HG02678 (cell line): ENCODE data around the gene HSPB3.
"Not testable (repeated sequence)": the region's sequence is repeated elsewhere in the genome, so short reads cannot be mapped to it uniquely, and the experiment has no call there.

Source experiments
- ATAC-seq: cut with Tn5 transposase; IDR thresholded peaks from one replicate; pipeline ENCODE4 v1.9.1; 2021; ENCODE audit warnings: mild to moderate bottlenecking, moderate library complexity; ENCODE audit not compliant: unreplicated experiment

The HSPB3 gene, protein sequence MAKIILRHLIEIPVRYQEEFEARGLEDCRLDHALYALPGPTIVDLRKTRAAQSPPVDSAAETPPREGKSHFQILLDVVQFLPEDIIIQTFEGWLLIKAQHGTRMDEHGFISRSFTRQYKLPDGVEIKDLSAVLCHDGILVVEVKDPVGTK

DNA sequence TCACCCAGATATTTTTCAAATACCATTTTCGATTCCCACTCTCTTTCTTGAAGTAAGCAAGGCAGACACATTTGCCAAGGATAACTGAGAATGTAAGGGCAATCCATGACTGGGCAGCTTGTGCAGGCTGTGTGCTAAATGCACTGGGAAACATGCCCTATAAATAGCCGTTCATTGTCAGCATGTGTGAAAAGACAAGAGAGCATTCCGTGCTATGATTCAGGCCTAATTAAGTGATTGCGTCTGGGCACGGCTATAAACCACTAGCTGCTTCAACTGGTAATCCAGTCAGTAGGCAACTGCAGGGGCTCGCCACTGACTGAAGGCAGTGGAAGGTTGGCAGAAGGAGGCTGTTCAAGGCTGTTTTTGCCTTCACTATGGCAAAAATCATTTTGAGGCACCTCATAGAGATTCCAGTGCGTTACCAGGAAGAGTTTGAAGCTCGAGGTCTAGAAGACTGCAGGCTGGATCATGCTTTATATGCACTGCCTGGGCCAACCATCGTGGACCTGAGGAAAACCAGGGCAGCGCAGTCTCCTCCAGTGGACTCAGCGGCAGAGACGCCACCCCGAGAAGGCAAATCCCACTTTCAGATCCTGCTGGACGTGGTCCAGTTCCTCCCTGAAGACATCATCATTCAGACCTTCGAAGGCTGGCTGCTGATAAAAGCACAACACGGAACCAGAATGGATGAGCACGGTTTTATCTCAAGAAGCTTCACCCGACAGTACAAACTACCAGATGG is at the start of gene HSPB3:
HSPB3 (plus strand) TSS at position 287 of the 745 bp plus-strand sequence; CDS start at position 378, 91 bp downstream.
- ATAC-seq, result no peak

DNA sequence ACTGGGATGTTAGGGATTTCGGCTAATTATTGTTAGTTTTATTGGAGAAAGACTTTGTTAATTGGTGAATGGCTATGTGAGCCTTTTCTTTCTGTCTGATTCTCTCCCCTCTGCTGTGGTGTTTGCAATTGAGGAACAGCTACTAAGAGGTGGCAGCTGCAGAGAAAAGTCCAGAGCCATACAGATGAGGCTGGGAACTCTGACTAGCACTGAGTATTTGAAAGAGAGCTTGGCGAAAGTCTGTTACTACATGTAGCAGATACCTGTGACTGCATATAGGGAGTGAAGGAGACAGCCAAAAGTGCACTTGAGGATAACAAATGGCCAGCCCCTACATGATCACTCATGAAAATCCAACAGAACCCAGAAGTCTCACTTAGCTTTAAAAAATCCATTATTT is 44.3 kb upstream of the HSPB3 start:
- ATAC-seq, result no peak

DNA sequence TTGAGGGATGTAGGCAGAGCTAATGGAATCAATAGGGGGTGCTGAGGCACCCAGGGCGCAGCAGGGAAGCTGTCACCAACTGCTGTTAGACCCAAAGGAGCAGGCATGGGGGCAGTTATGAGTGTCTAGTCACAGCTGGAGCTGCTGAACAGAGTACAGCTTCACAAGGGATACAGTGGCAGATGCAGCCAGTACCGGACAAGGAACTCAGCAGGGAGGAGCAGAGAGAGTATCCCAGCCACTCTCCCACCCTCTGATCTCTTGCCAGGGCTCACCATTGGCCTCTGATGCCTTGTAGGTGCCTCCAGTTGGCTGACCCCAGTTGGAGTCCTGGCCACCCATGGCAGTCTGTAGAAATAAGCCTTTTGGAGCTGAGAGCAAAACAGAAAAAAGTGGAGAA is 42.6 kb upstream of the HSPB3 start:
- no peak for ATAC-seq

DNA sequence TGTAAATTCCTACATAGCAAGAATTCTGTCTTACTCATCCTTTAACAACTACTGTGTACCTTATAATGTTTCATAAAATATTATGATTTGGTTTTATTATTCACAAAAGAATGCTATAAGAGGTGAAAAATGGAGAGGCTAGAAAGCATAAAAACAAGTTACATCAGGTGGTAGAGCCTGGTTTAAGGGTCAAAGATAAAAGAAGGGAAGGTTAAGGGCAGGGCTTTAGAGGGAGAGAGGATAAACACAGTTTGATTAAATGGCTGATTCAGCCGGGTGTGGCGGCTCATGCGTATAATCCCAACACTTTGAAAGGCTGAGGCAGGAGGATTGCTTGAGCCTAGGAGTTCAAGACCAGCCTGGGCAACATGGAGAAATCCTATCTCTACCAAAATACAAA is 40.4 kb upstream of the HSPB3 start:
- no peak for ATAC-seq

DNA sequence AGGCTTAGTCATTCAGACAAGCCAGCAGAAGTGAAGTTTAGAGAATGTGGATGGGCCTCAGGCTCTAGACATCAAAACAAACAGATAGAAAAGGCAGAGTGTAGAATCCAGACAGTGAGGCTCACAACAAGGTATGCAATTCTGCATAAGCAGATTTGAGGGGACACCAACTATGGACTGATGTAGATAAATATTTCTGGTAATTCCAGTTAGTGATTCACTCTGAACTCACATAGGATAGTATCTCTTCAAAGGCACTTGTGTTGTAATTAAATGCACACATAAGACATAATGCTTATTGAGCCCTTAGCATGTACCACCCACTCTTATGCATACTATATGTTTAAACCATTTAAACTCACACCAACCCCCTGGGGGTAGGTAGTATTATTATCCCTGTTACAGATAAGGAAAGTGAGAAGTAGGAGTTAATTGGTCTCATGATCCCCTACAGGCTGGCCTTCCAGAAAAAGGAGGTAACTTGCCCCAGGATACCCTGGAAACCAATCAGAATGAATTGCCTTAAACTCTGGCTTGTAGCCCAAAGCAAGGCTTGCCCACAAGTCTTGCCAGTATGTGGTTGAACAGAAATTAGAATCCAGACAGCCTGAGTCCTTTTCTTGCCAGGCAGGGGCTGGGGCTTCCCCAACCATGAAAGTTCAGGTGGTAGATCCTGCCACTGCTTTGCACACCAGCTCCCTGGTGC is 39.5 kb upstream of the HSPB3 start:
- ATAC-seq, result no peak

DNA sequence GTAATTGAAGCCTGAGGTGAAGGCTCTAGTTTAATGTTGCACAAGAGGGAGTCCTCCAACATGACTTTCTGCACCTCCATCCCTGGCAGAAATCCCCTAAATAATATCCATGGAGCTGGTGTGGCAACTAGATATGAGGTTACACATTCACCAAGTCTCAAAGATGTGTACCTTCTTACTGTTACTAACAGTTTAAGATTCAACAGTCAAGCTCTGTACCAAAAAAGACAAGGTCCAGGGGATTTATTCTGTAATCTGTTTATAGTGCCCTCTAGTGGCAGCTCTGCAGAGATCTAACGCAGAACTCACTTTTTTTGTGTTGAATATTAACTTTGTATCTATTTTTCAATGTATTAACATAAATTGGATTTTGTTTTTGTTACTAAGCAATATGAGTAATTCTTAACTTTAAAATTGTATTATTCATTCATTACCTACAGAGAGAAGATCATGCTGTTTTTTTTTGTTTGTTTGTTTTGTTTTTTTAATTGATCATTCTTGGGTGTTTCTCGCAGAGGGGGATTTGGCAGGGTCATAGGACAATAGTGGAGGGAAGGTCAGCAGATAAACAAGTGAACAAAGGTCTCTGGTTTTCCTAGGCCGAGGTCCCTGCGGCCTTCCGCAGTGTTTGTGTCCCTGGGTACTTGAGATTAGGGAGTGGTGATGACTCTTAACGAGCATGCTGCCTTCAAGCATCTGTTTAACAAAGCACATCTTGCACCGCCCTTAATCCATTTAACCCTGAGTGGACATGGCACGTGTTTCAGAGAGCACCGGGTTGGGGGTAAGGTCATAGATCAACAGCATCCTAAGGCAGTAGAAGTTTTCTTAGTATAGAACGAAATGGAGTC is 35.7 kb upstream of the HSPB3 start:
- not testable (repeated sequence) for ATAC-seq

DNA sequence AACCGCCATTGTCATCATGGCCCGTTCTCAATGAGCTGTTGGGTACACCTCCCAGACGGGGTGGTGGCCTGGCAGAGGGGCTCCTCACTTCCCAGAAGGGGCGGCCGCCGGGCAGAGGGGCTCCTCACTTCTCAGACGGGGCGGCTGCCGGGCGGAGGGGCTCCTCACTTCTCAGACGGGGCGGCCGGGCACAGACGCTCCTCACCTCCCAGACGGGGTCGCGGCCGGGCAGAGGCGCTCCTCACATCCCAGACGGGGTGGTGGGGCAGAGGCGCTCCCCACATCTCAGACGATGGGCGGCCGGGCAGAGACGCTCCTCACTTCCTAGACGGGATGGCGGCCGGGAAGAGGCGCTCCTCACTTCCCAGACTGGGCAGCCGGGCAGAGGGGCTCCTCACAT is 35.0 kb upstream of the HSPB3 start:
- ATAC-seq, result not testable (repeated sequence)

DNA sequence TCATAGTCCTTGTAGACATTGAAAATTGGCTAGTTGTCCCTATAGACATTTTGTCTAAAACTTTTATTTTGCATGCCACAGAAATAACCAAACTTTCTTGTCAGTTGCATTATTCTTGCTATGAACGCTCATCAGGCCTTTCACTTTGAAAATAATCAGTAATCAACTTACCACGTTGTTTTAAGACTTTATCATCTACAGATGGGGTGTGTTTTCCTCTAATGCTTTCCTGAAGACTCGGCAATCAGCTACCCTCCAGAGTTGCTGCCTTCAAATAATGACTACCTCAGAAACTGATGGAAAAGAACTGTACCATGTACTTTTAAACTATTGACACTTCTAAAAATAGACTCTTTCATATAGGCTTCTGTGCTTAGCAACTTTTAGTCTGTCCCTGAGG is 33.5 kb upstream of the HSPB3 start:
- ATAC-seq, result no peak

DNA sequence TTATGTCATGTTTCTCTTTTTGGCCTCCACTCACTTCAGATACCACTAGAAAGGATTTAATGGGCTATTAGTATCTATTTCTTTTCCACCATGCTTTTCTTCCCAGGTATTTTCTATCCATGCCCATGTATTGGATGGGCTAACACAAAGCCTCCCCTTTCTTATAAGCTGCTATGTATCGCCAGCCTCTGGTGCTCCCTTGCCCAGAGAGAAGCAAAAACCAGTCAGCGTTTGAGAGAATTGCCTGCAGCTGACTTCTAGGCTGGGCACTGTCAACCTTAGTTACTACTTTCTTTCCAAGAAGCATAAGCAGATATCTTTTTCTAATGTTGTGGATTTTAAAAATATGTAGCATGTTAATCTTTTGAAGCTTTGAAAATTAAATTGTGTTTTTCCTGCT is 30.2 kb upstream of the HSPB3 start:
- ATAC-seq, result no peak

DNA sequence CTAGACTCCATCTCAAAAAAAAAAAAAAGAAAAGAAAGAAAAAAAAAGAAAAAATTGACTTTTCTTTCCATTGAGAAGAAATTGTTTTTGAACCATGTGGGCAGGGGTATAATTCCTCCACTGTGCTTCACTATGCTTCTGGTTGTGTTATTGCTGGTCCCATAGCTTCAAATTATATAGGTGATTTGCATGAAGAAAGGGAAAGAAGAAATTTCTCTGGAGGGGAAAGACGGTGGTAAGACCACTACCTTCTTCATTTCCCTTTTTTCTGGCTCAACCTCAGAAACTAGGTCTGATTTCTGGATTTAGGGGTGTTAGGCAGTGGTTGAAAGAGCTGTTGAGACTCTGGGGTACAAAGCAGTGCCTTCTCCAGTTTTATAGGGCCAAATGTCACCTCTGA is 29.3 kb upstream of the HSPB3 start:
- ATAC-seq, result no peak

DNA sequence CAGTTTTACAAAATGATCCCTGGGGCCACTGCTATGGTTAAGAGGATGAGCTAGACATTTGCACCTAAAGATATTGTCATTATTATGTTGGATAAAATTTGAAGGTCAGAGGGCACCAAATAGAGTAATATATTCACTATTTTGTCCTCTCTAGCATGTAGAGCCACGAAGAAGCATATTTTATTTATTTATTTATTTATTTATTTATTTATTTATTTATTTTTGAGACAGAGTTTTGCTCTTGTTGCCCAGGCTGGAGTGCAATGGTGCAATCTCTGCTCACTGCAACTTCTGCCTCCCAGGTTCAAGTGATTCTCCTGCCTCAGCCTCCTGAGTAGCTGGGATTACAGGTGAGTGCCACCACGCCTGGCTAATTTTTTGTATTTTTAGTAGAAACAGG is 20.8 kb upstream of the HSPB3 start:
- ATAC-seq, result not testable (repeated sequence)

DNA sequence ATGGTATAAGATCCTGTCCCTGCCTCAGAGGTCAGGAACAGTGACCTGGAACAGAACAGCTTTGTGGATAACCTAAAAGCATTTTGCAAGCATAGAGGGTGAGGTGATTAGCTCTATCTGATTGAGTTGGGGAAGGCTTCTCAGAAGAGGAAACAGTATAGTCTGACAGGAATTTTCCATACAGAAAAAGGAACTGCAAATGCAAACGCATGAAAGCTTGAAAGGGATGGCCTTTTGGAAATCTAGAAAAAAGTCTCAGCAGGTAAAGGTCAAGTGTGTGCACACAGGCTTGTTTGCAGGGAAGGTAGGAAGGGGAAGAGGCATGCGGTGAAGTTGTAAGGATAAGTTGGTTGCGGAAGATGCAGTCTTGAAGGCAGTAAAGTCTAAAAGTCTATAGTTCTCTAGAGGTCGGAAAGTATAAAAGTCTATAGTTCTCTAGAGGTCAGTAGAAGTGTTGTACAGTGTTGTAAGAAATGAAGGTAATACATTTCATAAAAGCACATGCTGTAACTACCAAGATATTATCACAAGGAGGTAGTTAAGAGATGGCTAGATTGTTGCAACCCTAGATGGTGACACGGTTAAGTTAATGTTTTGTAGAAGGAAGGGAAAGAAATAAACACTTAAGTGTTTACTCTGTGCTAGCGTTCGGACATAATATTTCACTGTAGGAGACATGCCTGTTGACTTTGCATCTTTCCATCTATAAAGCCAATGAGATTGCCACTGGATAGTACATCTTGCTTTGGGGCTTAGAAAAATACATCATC is 16.7 kb upstream of the HSPB3 start:
- ATAC-seq, result no peak

DNA sequence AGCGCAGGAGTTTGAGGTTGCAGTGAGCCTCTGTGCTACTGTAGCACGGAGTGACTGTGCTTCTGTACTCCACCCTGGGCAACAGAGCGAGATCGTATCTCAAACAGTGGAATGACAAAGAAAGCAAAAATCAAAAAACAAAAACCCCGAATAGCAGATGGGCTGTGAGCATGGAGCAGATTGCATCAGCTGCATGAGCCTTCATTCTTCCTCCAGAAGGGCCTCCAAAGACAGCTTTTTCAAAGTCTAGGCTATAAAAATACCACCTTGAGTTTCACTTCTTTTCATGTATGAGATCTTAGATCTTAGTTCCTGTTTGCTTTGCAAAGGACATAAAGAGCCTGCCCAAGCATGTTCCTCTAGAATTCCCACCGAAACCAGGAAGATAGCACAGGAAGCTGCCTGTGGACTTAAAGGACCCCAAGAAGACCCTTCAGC is 15.0 kb upstream of the HSPB3 start:
- peak; percentile 91 for ATAC-seq

DNA sequence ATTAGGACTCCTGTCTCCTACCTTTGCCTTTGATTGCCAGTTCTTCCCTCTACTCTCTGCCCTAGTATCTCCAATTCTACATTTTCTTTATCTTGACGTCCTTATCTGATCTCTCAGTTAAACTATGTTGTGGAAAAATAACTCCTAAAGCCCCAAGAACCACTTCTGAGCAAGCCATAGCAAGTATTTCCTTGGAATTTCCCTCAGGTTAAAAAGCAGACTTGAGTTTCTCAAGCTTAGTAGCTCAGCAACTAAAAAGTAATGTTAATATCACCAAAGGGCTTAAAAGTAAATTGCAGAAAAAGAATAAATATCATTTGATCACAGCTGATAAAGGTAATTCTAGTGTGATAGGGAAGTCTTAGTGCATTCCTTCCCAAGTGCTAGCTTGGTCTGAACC is 13.2 kb upstream of the HSPB3 start:
- ATAC-seq, result no peak

DNA sequence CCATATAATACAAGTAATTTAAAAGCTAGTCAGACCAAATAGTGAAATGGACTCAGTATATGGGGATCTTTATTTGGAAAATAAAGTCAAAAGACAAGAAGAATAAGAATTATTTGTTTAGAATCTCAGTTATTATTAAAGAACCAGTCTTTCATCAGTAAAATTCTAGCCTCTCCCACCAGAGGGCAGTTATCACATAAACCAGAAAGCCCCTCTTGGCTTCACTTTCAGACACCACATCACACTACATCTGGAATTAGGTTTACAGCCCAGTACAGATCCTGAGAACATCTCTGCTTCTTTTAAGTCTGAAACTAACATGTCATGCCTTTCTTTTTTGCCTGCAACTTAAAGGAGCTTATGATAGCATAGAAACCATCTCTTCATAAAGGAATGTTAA is 12.2 kb upstream of the HSPB3 start:
- ATAC-seq, result no peak

DNA sequence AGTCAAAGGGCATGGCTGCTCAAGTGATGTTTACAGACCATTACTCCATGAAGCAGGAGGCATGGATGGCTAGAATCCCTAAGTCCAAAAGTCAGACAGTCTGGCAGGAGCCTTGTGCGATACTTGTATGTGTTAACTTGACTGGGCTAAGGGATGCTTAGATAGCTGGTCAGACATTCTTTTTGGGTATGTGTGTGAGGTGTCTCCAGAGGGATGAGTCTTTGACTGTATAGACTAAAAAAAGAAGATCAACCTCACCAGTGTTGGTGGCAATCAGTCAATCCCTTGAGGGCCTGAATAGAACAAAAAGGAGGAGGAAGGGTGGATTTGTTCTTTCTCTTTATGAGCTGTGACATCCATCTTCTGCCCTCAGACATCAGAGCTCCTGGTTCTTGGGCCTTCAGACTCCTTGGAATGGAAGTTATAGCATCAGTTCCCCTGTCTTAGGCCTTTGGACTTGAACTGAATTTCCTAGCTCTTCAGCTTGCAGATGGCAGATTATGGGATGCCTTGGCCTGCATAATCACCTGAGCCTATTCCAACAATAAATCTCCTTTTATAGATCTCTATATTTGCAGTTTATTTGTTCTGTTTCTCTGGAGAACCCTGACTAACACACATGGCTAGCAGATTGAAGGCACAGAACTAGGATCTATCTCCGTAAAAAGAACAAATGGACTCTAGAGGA is 9.7 kb upstream of the HSPB3 start:
- no peak for ATAC-seq

DNA sequence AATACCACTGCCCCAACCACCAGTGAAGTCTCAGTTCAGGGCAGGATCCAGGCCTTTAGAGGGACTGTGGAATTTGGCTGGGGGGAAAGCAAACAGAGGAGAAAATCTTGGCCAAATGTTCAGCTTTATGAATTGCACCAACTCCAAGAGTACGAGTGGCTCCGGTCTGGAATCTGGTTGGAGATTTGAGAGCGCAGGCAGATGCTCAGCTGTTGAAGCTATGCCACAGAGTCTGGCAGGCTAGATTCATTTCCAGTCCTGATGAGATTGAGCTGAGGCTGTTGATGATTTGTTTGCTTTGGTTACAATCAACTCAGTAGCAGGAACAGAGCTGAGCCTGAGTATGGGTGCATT is 9.1 kb upstream of the HSPB3 start:
- no peak for ATAC-seq

DNA sequence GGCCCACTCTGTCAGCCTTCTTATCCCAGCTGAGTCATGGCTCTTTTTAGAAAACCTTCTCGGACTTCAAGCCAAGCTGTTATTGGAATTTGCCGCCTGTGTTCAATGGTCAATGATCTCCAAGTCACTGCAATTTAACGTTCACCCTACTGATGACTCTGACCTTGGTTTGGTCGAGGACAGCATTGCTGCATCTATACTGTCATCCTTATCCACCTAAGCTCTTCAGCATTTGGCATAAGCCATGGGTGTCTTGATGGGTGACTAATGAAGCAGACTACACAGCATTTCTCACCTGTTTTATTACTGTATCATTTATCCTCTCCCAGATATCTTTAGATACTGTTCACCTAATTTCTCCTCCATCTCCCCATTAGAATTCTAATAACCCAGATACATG is 5.6 kb upstream of the HSPB3 start:
- ATAC-seq, result no peak

DNA sequence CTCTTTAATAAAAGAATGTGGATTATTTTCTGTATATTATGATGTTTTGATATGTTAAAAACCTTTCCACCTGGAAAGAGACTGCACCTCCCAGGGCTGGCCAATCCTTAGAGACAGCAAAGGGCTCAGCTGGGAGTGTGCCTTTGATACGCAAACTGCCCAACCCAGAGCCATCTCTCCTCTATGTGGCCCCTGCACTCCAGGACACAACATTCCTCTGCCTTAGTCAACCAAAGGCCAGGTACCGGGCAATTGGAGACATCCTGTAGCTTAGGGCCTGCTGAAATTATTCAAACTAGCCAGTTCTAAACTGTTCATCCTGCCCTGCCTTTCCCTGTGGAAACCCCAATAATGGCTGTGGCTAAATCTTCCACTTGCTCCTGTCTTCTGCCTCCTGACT is 5.0 kb upstream of the HSPB3 start:
- ATAC-seq, result no peak

DNA sequence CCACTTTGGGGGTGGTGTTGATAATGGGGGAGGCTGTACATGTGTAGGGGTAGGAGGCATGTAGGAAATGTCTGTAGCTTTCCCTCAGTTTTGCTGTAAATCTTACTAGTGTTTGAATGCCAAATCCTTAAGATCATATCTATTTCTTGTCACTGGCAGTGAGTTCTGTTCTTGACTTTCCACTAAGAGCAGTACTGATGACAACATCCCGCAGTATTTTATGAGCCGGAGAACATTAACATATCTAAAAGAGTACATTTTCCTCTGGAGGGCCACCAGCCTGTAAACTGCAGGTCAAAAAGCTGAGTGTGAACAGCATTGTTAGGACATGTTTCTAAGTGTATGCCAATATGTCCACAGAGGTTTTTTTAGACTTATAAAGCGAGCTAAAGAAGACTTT is 2.5 kb upstream of the HSPB3 start:
- no peak for ATAC-seq
